Right lobe of liver (tissue), 4 donors: ENCODE results near the gene TDRD7.

Experiments
- POLR2A ChIP-seq: fragments of 450-650 bp; IDR thresholded peaks from one replicate; pipeline ENCODE4 v1.6.1; 2017; ENCODE audit warnings: antibody characterized with exemption, mild to moderate bottlenecking
- TF ChIP-seq, protein P1 (sequence below), 4 donors: fragments of 200-600 bp in 3 of 4; fragments of 450-650 bp in 1 of 4; IDR thresholded peaks; one replicate each; pipeline versions ENCODE4 v1.5.1 to v1.8.0; 2016 to 2022; ENCODE audit warnings: antibody characterized with exemption in 4 of 4, mild to moderate bottlenecking in 2 of 4
- donor health status: DM: no; HTN: no; CAD: no.
- donor health status: DM: no; HTN: no; CAD: no.
- donor health status: DM: no; HTN: yes; CAD: no.

DNA sequence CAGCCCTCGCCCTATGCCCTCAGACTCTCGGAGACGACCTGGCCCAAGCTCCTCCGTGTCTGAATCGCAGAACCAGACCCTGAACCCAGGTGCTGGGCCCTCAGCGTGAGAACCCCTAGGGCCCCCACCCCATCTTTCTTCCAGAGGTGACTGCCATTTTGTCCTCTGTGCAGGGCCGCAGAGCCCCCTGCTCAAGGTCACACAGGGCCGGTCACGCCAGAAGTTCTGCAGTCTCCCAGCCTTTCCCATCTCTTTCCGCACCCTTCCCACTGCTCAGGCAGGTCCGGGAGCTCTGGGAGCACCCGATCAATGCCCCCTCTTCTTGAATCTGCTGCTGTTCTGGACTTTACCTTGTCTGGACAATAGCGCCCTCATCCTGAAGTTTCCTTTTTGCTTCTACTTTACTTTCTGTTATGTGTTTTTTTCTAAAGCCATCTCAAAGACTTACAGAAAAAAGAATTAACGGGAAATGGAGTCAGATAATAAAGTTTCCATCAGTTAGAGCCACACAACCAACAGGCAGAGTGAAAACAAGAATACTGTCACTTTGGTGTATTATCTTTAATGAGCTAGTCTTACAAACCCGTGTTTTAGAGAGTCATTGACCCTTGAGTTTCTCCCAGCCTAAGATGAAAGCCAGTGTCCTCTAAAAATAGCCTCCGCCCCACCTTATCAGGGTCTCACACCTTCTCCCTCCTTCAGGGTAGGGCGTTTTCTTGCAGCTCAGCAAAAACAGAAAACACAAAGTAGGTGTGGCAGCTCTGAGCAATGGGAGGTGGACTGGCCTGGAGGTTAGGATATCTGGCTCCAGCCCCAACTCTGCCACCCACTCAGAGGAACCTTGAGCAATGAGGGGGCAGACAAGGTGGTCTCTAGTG, 91.3 kb downstream of the TDRD7 start:
- TF ChIP-seq POLR2A = no peak
- TF ChIP-seq, protein P1, sequence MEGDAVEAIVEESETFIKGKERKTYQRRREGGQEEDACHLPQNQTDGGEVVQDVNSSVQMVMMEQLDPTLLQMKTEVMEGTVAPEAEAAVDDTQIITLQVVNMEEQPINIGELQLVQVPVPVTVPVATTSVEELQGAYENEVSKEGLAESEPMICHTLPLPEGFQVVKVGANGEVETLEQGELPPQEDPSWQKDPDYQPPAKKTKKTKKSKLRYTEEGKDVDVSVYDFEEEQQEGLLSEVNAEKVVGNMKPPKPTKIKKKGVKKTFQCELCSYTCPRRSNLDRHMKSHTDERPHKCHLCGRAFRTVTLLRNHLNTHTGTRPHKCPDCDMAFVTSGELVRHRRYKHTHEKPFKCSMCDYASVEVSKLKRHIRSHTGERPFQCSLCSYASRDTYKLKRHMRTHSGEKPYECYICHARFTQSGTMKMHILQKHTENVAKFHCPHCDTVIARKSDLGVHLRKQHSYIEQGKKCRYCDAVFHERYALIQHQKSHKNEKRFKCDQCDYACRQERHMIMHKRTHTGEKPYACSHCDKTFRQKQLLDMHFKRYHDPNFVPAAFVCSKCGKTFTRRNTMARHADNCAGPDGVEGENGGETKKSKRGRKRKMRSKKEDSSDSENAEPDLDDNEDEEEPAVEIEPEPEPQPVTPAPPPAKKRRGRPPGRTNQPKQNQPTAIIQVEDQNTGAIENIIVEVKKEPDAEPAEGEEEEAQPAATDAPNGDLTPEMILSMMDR (IDR thresholded peaks at IDR 0.05) = no peak
